Measurements from ENCODE around the gene LUC7L3.
A peak's percentile ranks its signal among the peaks of the same experiment; 100 is the strongest.

LUC7L3 gene

DNA sequence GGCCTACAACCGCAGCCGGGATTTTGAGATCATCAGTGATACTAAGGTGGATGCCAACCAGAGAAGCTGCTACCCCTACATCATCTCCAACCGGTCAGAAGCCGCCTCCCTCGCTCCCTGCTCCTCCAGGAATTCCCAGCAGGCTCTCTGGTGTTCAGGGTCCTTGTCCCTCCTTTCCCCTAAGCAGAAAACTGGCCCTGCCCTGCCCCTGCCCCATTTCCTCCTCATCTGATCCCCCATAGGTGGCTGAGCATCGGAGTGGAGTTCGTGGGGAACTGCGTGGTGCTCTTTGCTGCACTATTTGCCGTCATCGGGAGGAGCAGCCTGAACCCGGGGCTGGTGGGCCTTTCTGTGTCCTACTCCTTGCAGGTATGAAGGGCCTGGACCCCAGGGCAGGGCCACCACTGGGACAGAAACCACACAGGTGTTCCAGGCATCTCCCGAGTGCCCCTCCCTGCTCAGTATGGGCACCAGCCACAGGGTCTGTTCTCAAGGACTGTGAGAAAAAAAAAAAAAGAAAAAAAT is 41.5 kb upstream of the LUC7L3 start:
- TF ChIP-seq, protein P1, sequence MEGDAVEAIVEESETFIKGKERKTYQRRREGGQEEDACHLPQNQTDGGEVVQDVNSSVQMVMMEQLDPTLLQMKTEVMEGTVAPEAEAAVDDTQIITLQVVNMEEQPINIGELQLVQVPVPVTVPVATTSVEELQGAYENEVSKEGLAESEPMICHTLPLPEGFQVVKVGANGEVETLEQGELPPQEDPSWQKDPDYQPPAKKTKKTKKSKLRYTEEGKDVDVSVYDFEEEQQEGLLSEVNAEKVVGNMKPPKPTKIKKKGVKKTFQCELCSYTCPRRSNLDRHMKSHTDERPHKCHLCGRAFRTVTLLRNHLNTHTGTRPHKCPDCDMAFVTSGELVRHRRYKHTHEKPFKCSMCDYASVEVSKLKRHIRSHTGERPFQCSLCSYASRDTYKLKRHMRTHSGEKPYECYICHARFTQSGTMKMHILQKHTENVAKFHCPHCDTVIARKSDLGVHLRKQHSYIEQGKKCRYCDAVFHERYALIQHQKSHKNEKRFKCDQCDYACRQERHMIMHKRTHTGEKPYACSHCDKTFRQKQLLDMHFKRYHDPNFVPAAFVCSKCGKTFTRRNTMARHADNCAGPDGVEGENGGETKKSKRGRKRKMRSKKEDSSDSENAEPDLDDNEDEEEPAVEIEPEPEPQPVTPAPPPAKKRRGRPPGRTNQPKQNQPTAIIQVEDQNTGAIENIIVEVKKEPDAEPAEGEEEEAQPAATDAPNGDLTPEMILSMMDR (conservative IDR thresholded peaks at IDR 0.05) = no peak
- H3K27ac ChIP-seq = no peak overlapping the region

DNA sequence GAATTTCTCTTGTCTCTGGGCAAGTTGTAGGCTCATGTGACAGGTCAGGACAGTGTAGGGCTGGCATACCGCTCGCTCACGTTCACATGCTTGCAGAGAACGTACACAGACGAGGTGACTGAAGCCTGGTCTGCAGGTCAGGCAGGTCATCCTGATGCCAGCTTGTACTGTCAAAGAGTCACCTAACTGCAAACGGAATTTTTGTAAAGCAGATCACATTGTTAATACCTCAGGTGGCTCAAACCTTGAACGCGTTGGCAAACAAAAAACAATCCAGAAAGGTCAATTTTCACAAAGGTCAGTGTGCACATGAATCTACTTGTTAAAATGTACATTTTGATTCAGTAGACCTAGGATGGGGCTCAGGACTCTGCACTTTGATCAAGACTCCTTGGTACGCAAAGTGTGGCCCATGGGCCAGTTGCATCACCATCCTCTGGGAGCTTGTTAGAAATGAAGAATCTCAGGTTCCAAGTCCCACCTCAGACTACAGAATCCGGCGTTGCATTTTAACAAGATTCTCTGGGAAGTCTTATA is 40.3 kb upstream of the LUC7L3 start:
- TF ChIP-seq, protein P1 (conservative IDR thresholded peaks at IDR 0.05) = no peak

DNA sequence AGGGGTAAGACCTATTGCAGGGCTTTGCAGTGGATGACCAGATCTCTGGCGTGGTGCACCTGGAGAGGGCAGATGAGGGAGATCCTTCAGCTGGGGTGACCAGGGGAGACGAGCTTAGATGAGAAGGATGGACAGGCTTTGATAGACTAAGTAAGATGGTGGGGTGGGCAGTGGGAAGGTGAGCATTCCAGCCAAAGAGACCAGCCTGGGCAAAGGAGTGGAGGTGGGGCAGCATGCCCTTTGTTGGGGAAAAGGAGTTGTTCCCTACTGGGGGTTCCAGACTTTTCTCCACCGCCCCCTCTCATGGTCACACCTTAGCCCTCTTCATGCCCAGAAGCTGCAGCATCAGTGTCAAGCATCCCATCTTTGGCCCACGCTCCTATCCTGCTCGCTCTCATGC is 39.3 kb upstream of the LUC7L3 start:
- H3K27ac ChIP-seq = no peak overlapping the region; the same call in 1 of the 2 replicates

More for the DNA sequence above, 40.3 kb upstream of the LUC7L3 start:
- no peak overlapping the region for H3K27ac ChIP-seq

DNA sequence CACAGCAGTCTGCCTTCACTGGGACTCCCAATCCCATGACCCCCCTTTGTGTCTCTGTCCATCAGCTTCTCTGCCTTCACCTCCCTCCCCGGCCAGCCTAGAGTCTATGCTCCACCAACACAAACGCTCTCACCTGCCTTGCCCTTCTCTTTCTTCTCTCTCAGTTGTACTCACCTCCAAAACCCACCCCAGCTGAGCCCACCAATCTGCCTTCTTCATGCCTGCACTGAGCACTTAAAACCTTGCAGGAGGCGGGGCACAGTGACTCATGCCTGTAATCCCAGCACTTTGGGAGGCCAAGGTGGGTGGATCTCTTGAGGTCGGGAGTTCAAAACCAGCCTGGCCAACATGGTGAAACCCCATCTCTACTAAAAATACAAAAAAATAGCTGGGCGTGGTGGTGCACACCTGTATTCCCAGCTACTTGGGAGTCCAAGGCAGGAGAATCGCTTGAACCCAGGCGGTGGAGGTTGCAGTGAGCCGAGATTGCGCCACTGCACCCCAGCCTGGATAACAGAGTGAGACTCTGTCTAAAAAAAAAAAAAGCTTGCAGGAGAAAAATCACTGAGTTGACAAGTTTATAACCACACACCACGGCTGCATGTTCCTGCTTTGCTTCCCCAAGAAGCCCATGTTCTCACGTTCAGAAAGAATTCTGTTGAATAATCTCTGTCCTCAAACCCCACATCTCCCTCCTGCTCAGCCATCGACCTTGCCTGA is 38.7 kb upstream of the LUC7L3 start:
- H3K27ac ChIP-seq = peak overlapping the region; percentile 31; the same call in 1 of the 2 replicates

More for the DNA sequence above, 39.3 kb upstream of the LUC7L3 start:
- TF ChIP-seq, protein P1 (conservative IDR thresholded peaks at IDR 0.05) = no peak

DNA sequence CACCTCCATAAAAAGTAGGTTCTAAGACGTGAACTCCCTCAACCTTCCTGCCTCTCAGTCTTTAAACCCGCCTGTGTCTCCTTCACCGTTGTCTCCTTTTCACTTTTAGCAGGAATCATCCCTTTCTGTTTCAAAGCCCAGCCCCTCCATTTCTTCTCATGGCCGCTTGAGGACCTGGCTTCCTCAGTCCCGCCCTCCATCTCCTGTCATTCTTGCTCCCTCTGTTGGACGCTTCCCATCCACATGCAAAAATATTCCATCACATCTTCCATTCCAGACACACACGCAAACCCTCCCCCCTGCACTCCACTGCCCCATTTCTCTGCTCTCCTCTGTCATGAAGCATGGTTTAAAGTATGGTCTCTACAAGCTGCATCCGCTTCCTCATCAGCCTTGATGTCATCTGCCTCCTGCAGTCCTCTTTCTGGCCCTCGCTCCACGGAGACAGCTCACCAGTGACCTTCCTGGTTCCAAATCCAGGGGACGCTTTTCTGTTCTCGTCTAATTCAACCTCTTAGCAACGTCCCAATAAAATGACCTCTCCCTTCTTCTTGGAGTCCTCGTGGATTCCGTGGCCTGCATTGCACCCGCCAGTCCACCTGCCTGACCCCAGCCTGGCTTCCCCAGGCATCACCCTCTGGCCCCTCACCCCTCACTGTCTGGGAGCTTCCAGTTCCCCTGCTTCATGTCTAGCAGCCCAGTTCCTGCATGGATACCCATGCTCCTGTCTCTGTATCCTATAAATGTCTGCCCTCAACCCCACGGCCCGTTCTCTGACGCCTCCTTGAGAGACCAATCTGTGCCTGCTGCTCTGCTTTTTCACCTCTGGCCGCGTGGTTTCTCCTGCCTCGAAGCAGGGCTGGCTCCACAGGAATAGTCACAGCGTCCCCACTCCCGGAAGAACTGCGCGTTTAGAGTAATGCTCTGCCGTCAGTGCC is 37.9 kb upstream of the LUC7L3 start:
- H3K27ac ChIP-seq = peak overlapping the region; percentile 31; the same call in 1 of the 2 replicates

DNA sequence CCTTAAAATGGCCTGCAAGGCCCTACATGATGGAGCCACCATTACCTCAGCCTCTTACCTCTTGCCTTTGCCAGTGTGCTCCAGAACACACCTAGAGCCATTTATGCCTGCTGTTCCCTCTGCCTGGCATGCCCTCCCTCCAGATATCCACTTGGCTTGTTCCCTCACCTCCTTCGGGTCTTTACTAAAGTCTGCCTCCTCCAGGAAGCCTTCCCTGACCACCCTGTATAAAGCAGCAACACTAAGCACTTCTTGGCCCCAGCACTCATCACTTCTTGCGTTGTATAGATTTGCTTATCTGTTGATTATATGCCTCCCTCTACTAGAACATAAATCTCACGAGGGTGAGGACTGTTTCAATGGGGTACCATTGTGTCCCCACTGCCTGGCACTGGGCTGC is 37.0 kb upstream of the LUC7L3 start:
- TF ChIP-seq, protein P1 (conservative IDR thresholded peaks at IDR 0.05) = no peak
- peak overlapping the region; percentile 99; the same call in 1 of the 2 replicates for H3K27ac ChIP-seq

More for the DNA sequence above, 37.9 kb upstream of the LUC7L3 start:
- TF ChIP-seq, protein P1 (conservative IDR thresholded peaks at IDR 0.05) = peak; percentile 77

DNA sequence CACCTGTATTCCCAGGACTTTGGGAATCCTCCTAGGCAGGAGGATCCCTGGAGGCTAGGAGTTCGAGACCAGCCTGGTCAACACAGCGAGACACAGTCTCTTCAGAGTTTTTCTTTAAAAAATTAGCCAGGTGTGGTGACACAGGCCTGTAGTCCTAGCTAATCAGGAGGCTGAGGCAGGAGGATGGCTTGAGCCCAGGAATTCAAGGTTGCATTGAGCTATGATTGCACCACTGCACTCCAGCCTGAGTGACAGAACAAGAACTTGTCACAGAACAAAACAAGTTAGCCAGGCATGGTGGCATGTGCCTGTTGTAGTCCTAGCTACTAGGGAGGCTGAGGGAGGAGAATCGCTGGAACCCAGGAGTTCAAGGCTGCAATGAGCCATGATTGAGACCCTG is 36.5 kb upstream of the LUC7L3 start:
- H3K27ac ChIP-seq = peak overlapping the region; percentile 99; the same call in 1 of the 2 replicates
- TF ChIP-seq, protein P1 (conservative IDR thresholded peaks at IDR 0.05) = no peak
